Measurements from ENCODE around the gene RHPN2.

GRCh38 chr19:32935629-32936028 lies 129.1 kb downstream of the RHPN2 start:
- TF ChIP-seq CTCF (IDR thresholded peaks at IDR 0.05; ENCODE audit: insufficient read depth, low read length, poor library complexity, severe bottlenecking): no peak
- TF ChIP-seq EZH2phosphoT487 (conservative IDR thresholded peaks at IDR 0.05; ENCODE audit: low read length): no peak
